Panc1 (cell line): ENCODE measurements around the gene NSD1. TPM values are rescaled to one million over a fixed set of nuclear protein-coding genes. Genes with fewer than 3 reads are reported as not detected.

ENCODE experiments used
- ATAC-seq: fragments of 200-7000 bp; cut with Tn5 transposase; 2 replicates; pipeline ENCODE4 v1.9.1; 2020; ENCODE audit warnings: mild to moderate bottlenecking, moderate library complexity
- BruUV-seq: library from RNA; stranded (reverse); fragments of 400-500 nt; replicated peaks from 2 replicates; lab custom pipeline; 2021; lab: Mats Ljungman, UMichigan
- CTCF ChIA-PET: fragments of 300-600 bp; sonication (Branson Sonifier 250); formaldehyde crosslinking; loops from one replicate; lab custom pipeline; 2022; ENCODE audit warnings: antibody characterized with exemption; lab: Charles Lee
- POLR2A ChIA-PET: fragments of 300-600 bp; sonication (Branson Sonifier 250); formaldehyde crosslinking; loops from one replicate; lab custom pipeline; 2022; ENCODE audit warnings: antibody characterized with exemption; lab: Charles Lee
- DNase-seq: peaks from one replicate; pipeline ENCODE4 v3.0.0-alpha.2; 2010; ENCODE audit warnings: low read depth, low spot score
- H3K27ac ChIP-seq: 2 replicates; pipeline ENCODE4 v1.5.1; 2011; ENCODE audit warnings: mild to moderate bottlenecking, low read length, inconsistent platforms
- H3K27me3 ChIP-seq: fragments of 200-500 bp; sonication (Bioruptor generic); 2 replicates; pipeline ENCODE4 v1.6.0; 2014; ENCODE audit warnings: low read length, inconsistent platforms; ENCODE audit not compliant: control insufficient read depth, insufficient read depth
- H3K36me3 ChIP-seq: fragments of 200-500 bp; sonication (Bioruptor generic); 2 replicates; pipeline ENCODE4 v1.5.1; 2014; ENCODE audit warnings: inconsistent platforms, mild to moderate bottlenecking, low read length, moderate library complexity; ENCODE audit not compliant: control insufficient read depth, insufficient read depth
- H3K4me1 ChIP-seq: 2 replicates; pipeline ENCODE4 v1.5.1; 2011; ENCODE audit warnings: inconsistent platforms, mild to moderate bottlenecking, low read length, moderate library complexity; ENCODE audit not compliant: control insufficient read depth, insufficient read depth
- H3K4me3 ChIP-seq, 2 experiments: 2 replicates each; pipeline ENCODE4 v1.5.1; 2011 to 2012; ENCODE audit warnings: low read depth in 2 of 2, low read length in 2 of 2, mild to moderate bottlenecking in 2 of 2, inconsistent platforms in 1 of 2, moderate library complexity in 1 of 2
- H3K9me3 ChIP-seq: fragments of 200-500 bp; sonication (Bioruptor generic); 2 replicates; pipeline ENCODE4 v1.5.1; 2014; ENCODE audit warnings: low read depth, mild to moderate bottlenecking, inconsistent platforms, low read length, moderate library complexity; ENCODE audit not compliant: control insufficient read depth, insufficient read depth
- CTCF ChIP-seq: fragments of 450-650 bp; IDR thresholded peaks from 2 replicates; pipeline ENCODE4 v1.5.1; 2017; ENCODE audit warnings: mild to moderate bottlenecking
- POLR2AphosphoS5 ChIP-seq: IDR thresholded peaks from 2 replicates; pipeline ENCODE4 v1.6.1; 2012; ENCODE audit warnings: mild to moderate bottlenecking, low read depth, low read length, moderate library complexity
- REST ChIP-seq, 2 experiments: IDR thresholded peaks; 2 replicates each; pipeline ENCODE4 v1.6.1; 2011 to 2012; ENCODE audit warnings: low read depth in 2 of 2, control low read depth in 1 of 2, low read length in 1 of 2, mild to moderate bottlenecking in 1 of 2, moderate library complexity in 1 of 2; ENCODE audit not compliant: insufficient read depth in 1 of 2
- SIN3A ChIP-seq: IDR thresholded peaks from 2 replicates; pipeline ENCODE4 v1.6.1; 2012; ENCODE audit warnings: low read depth, mild to moderate bottlenecking, low read length, moderate library complexity, borderline replicate concordance; ENCODE audit not compliant: insufficient read depth
- TCF7L2 ChIP-seq: IDR thresholded peaks from 2 replicates; pipeline ENCODE4 v1.6.1; 2011; ENCODE audit warnings: mild to moderate bottlenecking, low read depth, low read length, inconsistent platforms
- in situ Hi-C: cut with HindIII; loops from 2 replicates; pipeline ENCODE4 v1.10.0; 2016; ENCODE audit warnings: low sequenced_read_pairs, low pct_unique_long_range_greater_than_20kb
- intact Hi-C: fragments of 100-400 bp; cut with micrococcal nuclease; formaldehyde crosslinking; loops from one replicate; pipeline ENCODE4 v1.10.0; 2022; ENCODE audit not compliant: unreplicated experiment
- total RNA-seq: library from RNA; stranded (reverse); gene quantifications from one replicate; pipeline ENCODE4 v1.2.1, GENCODE V29; 2021; ENCODE audit not compliant: unreplicated experiment

NSD1 gene
- total RNA-seq, 1 experiment from 2014 or later = 58.7 TPM

GRCh38 chr5:177189416-177189815, 55.8 kb downstream of the NSD1 start:
- POLR2A ChIA-PET = no interaction called here
- Histone ChIP-seq H3K4me3 (no peak overlapping the region), H3K36me3 (no peaks in the 10 kb centered on the region; the same call in 1 of the 2 replicates), H3K27ac (no peak overlapping the region), H3K9me3 (no peaks in the 10 kb centered on the region), H3K27me3 (no peaks in the 10 kb centered on the region), H3K4me1 (0 out of 2 replicates have a peak, but pooled peaks cover 6% of the 10 kb centered on the region)
- no peak for ATAC-seq
- CTCF ChIA-PET = no interaction called here
- no peak for DNase-seq
- in situ Hi-C loops = no loop called here
- TF ChIP-seq REST (IDR thresholded peaks at IDR 0.05; ENCODE audit: insufficient read depth in 1 of 2, low read depth in 2 of 2, low read length in 1 of 2) (no peak), POLR2AphosphoS5 (no peak), SIN3A (no peak), CTCF (no peak), TCF7L2 (no peak)
- intact Hi-C loops = no loop called here
- no TSS peak for BruUV-seq

- Histone ChIP-seq H3K4me1 (0 out of 2 replicates have a peak, but pooled peaks cover 6% of the 10 kb centered on the region), H3K9me3 (no peaks in the 10 kb centered on the region), H3K36me3 (no peaks in the 10 kb centered on the region; the same call in 1 of the 2 replicates), H3K4me3 (no peak overlapping the region), H3K27ac (no peak overlapping the region), H3K27me3 (no peaks in the 10 kb centered on the region)
- POLR2A ChIA-PET = no interaction called here
- TF ChIP-seq CTCF (no peak), REST (IDR thresholded peaks at IDR 0.05; ENCODE audit: insufficient read depth in 1 of 2, low read depth in 2 of 2, low read length in 1 of 2) (no peak), POLR2AphosphoS5 (no peak), TCF7L2 (no peak), SIN3A (no peak)
- CTCF ChIA-PET = interaction anchor here (0.6 kb wide), 1 partner anchor 320 kb away, joined by 4 read pairs; no protein-coding TSS in a partner anchor
- BruUV-seq = no TSS peak
- no peak for ATAC-seq
- no peak for DNase-seq
- intact Hi-C loops (no loop called here), in situ Hi-C loops (no loop called here)
Observed at GRCh38 chr5:177189965-177190364, 56.4 kb downstream of the NSD1 start.
